ENCODE measurements around the gene ZMIZ1. TPM values are rescaled to one million over a fixed set of nuclear protein-coding genes. Genes with fewer than 3 reads are reported as not detected.

Gene ZMIZ1
- total and polyA plus RNA-seq, 4 donors, result 3.9 to 19.1 (median 9.8) TPM

GRCh38 chr10:79256264-79256806, 187.6 kb downstream of the ZMIZ1 start:
- Histone ChIP-seq H3K4me3 (ENCODE audit: low read depth in 1 of 3, low read length in 3 of 3) (no peak overlapping the region), H3K9me3 (ENCODE audit: control insufficient read depth in 4 of 4, low read length in 3 of 4) (no peaks in the 10 kb centered on the region), H3K4me1 (ENCODE audit: control insufficient read depth in 4 of 4, insufficient read depth in 4 of 4, low read length in 3 of 4) (no peaks in the 10 kb centered on the region), H3K27ac (ENCODE audit: low read depth in 1 of 2, low read length in 2 of 2) (no peak overlapping the region), H3K36me3 (ENCODE audit: control insufficient read depth in 4 of 4, insufficient read depth in 3 of 4, low read depth in 1 of 4, low read length in 3 of 4) (peaks cover 0 to 4% (median 2%) of the 10 kb centered on the region in 4 donors), H3K27me3 (ENCODE audit: control insufficient read depth in 4 of 4, insufficient read depth in 4 of 4, low read length in 3 of 4) (no peaks in the 10 kb centered on the region), H3K9ac (ENCODE audit: low read depth in 1 of 2, low read length in 2 of 2) (no peak overlapping the region)
- 93% methylated on average over 3 of the region's 3 CpGs for WGBS
- no peak for TF ChIP-seq SP1 (IDR thresholded peaks at IDR 0.05)
- no peak for TF ChIP-seq CTCF (IDR thresholded peaks at IDR 0.05; ENCODE audit: low read depth, low read length, missing input control)
- no peak for TF ChIP-seq NR2F2 (IDR thresholded peaks at IDR 0.05)
- no peak for TF ChIP-seq MAX (IDR thresholded peaks at IDR 0.05)
- no peak for TF ChIP-seq HNF4G (IDR thresholded peaks at IDR 0.05)
- TF ChIP-seq FOXA1 (IDR thresholded peaks at IDR 0.05), result no peak
- no peak for TF ChIP-seq REST (IDR thresholded peaks at IDR 0.05)
- no peak for TF ChIP-seq YY1 (IDR thresholded peaks at IDR 0.05)
- no peak for TF ChIP-seq JUND (IDR thresholded peaks at IDR 0.05)
- no peak for TF ChIP-seq RAD21 (IDR thresholded peaks at IDR 0.05)
- no peak for DNase-seq (ENCODE audit: low spot score)

GRCh38 chr10:79258894-79259293, 190.1 kb downstream of the ZMIZ1 start:
- TF ChIP-seq YY1 (IDR thresholded peaks at IDR 0.05) (no peak), ZBTB33 (IDR thresholded peaks at IDR 0.05) (no peak), NR2F2 (IDR thresholded peaks at IDR 0.05) (no peak), MAX (IDR thresholded peaks at IDR 0.05) (no peak), GABPA (IDR thresholded peaks at IDR 0.05 in 1 of 2, conservative IDR thresholded peaks at IDR 0.05 in 1 of 2) (no peak), FOXA1 (IDR thresholded peaks at IDR 0.05) (no peak)
- WGBS, result 90% methylated on average over 10 of the region's 10 CpGs
- Histone ChIP-seq H3K27ac (ENCODE audit: low read depth in 1 of 2, low read length in 2 of 2) (no peak overlapping the region), H3K4me1 (ENCODE audit: control insufficient read depth in 4 of 4, insufficient read depth in 4 of 4, low read length in 3 of 4) (peaks cover 0 to 3% (median 0%) of the 10 kb centered on the region in 4 donors), H3K9ac (ENCODE audit: low read depth in 1 of 2, low read length in 2 of 2) (no peak overlapping the region), H3K27me3 (ENCODE audit: control insufficient read depth in 4 of 4, insufficient read depth in 4 of 4, low read length in 3 of 4) (no peaks in the 10 kb centered on the region), H3K36me3 (ENCODE audit: control insufficient read depth in 4 of 4, insufficient read depth in 3 of 4, low read depth in 1 of 4, low read length in 3 of 4) (peaks cover 0 to 3% (median 2%) of the 10 kb centered on the region in 4 donors), H3K4me3 (ENCODE audit: low read depth in 1 of 3, low read length in 3 of 3) (no peak overlapping the region), H3K9me3 (ENCODE audit: control insufficient read depth in 4 of 4, low read length in 3 of 4) (no peaks in the 10 kb centered on the region)
- no peak for DNase-seq (ENCODE audit: low spot score)
